ENCODE results near the gene MAN2A2. TPM values are rescaled to one million over a fixed set of nuclear protein-coding genes. Genes with fewer than 3 reads are reported as not detected.
A peak's percentile ranks its signal among the peaks of the same experiment; 100 is the strongest.

The MAN2A2 gene
- total and polyA plus RNA-seq, 2 of the 8 experiments (the other 6 are each of a cell fraction or from before 2014, with no cell fraction given) = 23.1 to 29.7 TPM

GRCh38 chr15:90966262-90966661, 63.2 kb downstream of the MAN2A2 start:
- no peak for DNase-seq (ENCODE audit: low read depth in 1 of 2, low spot score in 2 of 2)

More at GRCh38 chr15:90966262-90966661, 63.2 kb downstream of the MAN2A2 start:
- H4K20me1 ChIP-seq (replicated peaks in 1 of 2; ENCODE audit: control insufficient read depth in 1 of 2, insufficient read depth in 2 of 2, low read length in 2 of 2) = peaks cover 4 to 8% of the 10 kb centered on the region in 2 experiments
- H3K4me3 ChIP-seq (ENCODE audit: extremely low read depth in 1 of 4, insufficient read depth in 2 of 4, low read depth in 3 of 4, low read length in 4 of 4) = no peak overlapping the region
- H3K4me1 ChIP-seq (replicated peaks in 1 of 4; ENCODE audit: control insufficient read depth in 3 of 4, insufficient read depth in 4 of 4, low read length in 3 of 4) = no peaks in the 10 kb centered on the region
- H3K27me3 ChIP-seq (replicated peaks in 1 of 4; ENCODE audit: control insufficient read depth in 3 of 4, extremely low read depth in 1 of 4, insufficient read depth in 3 of 4, low read length in 3 of 4) = no peaks in the 10 kb centered on the region
- peaks cover 0 to 6% of the 10 kb centered on the region in 2 experiments; a peak in 1 of 4 replicates for H3K79me2 ChIP-seq (ENCODE audit: control insufficient read depth in 1 of 2, insufficient read depth in 2 of 2, low read length in 2 of 2)
- H3K56ac ChIP-seq (replicated peaks; ENCODE audit: insufficient read length, low read depth, low read length) = no peak overlapping the region
- FAIRE-seq = no peak
- H4K5ac ChIP-seq (ENCODE audit: insufficient read length, low read depth, low read length) = no peak overlapping the region
- no peak overlapping the region for H3K18ac ChIP-seq (ENCODE audit: extremely low read depth, low read length)
- H3K23me2 ChIP-seq (ENCODE audit: low read depth, low read length) = no peaks in the 10 kb centered on the region
- peak; percentile 27; the same call in 1 of the 2 replicates for TF ChIP-seq POLR2AphosphoS5 (IDR thresholded peaks at IDR 0.05; ENCODE audit: low read depth, low read length)
- no peak for TF ChIP-seq ATF3 (IDR thresholded peaks at IDR 0.05; ENCODE audit: insufficient read depth, low read depth, low read length)
- no peak for TF ChIP-seq GABPA (IDR thresholded peaks at IDR 0.05; ENCODE audit: borderline replicate concordance, insufficient read depth, low read length)
- no peak for TF ChIP-seq CEBPB (IDR thresholded peaks at IDR 0.05; ENCODE audit: low read depth, low read length)
- H2AFZ ChIP-seq (ENCODE audit: low read length) = no peak overlapping the region
- no peak overlapping the region for H2BK120ac ChIP-seq (replicated peaks; ENCODE audit: low read depth, low read length)
- CTCF ChIA-PET (ENCODE audit: partially characterized antibody) = interaction anchor here (0.8 to 1.9 kb wide), 6 partner anchors 10 to 259 kb away, joined by 3 to 6 read pairs (median 4); no protein-coding TSS in a partner anchor
- no peak overlapping the region for H3K4ac ChIP-seq (replicated peaks; ENCODE audit: insufficient read length, low read depth, low read length)
- H2BK12ac ChIP-seq (ENCODE audit: low read depth, low read length) = no peak overlapping the region
- H2BK5ac ChIP-seq (ENCODE audit: low read depth, low read length) = no peak overlapping the region
- H3K4me2 ChIP-seq (ENCODE audit: insufficient read depth in 1 of 2, low read depth in 2 of 2, low read length in 2 of 2) = no peak overlapping the region
- H4K8ac ChIP-seq (ENCODE audit: extremely low read depth, insufficient read depth, low read length) = no peak overlapping the region
- no peak overlapping the region for H3K9ac ChIP-seq (replicated peaks in 1 of 4; ENCODE audit: extremely low read depth in 1 of 4, low read depth in 3 of 4, low read length in 3 of 4)
- no peak overlapping the region for H2BK15ac ChIP-seq (ENCODE audit: low read length)
- POLR2A ChIA-PET (ENCODE audit: partially characterized antibody) = interaction anchor here (0.6 to 1.5 kb wide), 6 partner anchors 9 to 384 kb away, joined by 3 to 8 read pairs (median 4); no protein-coding TSS in a partner anchor
- H2AK5ac ChIP-seq (ENCODE audit: low read depth, low read length) = no peak overlapping the region
- H3K36me3 ChIP-seq (ENCODE audit: control insufficient read depth in 2 of 4, insufficient read depth in 4 of 4, low read length in 3 of 4) = peaks cover 30 to 84% (median 62%) of the 10 kb centered on the region in 4 experiments
- no peaks in the 10 kb centered on the region for H3K79me1 ChIP-seq (ENCODE audit: low read depth, low read length)
- WGBS, 2 experiments (ENCODE audit: extremely low coverage in 1 of 2, insufficient coverage in 1 of 2, insufficient read length in 1 of 2, insufficient replicate concordance in 2 of 2, low coverage in 1 of 2, low lambda C conversion rate in 2 of 2, missing lambda C conversion rate in 1 of 2) = 89% methylated on average over 9 of the region's 9 CpGs; no CpG with 5 or more reads in 1 of the 2 experiments
- H3K23ac ChIP-seq (ENCODE audit: insufficient read length) = no peak overlapping the region
- no peak overlapping the region for H3K27ac ChIP-seq (ENCODE audit: low read depth, low read length)
- no peak overlapping the region for H4K91ac ChIP-seq (replicated peaks; ENCODE audit: insufficient read length, low read length)
- H2BK20ac ChIP-seq (ENCODE audit: low read length) = no peak overlapping the region
- no peak overlapping the region for H3K14ac ChIP-seq (ENCODE audit: insufficient read length)
- no peaks in the 10 kb centered on the region for H3K9me3 ChIP-seq (ENCODE audit: insufficient read depth in 2 of 2, low read depth in 1 of 2, low read length in 1 of 2)
